Left forelimb (tissue), 1 donor: ENCODE results near the gene SNX21.
A peak's percentile ranks its signal among the peaks of the same experiment; 100 is the strongest.
"Not testable (repeated sequence)": the region's sequence is repeated elsewhere in the genome, so short reads cannot be mapped to it uniquely, and the experiment has no call there.

Source experiments
- DNase-seq: peaks from one replicate; pipeline ENCODE4 v3.0.0-alpha.2; 2018; ENCODE audit warnings: low spot score

The SNX21 gene

GRCh38 chr20:45822857-45823256, 10.7 kb upstream of the SNX21 start:
- DNase-seq: no peak

- no peak for DNase-seq
Observed at GRCh38 chr20:45823949-45824835, 9.4 kb upstream of the SNX21 start.

GRCh38 chr20:45826381-45827019, 7.1 kb upstream of the SNX21 start:
- DNase-seq: no peak

GRCh38 chr20:45827030-45827652, 6.5 kb upstream of the SNX21 start, which contains the start of gene TNNC2:
TSS of gene TNNC2 (minus strand) at chr20:45827312. CDS start at chr20:45827248, 64 bp downstream.
- DNase-seq: no peak

GRCh38 chr20:45827712-45828111, 5.9 kb upstream of the SNX21 start:
- no peak for DNase-seq

- DNase-seq: no peak
Observed at GRCh38 chr20:45828589-45828988, 5.0 kb upstream of the SNX21 start.

- DNase-seq: not testable (repeated sequence)
Observed at GRCh38 chr20:45829673-45830106, 3.9 kb upstream of the SNX21 start.

- no peak for DNase-seq
Observed at GRCh38 chr20:45832619-45833018, 980 bp upstream of the SNX21 start.

GRCh38 chr20:45833883-45834796, 541 bp downstream of the SNX21 start:
- DNase-seq: peak; percentile 88

GRCh38 chr20:45834797-45835161, 1.2 kb downstream of the SNX21 start:
- DNase-seq: no peak

GRCh38 chr20:45835329-45835765, 1.7 kb downstream of the SNX21 start:
- DNase-seq: no peak

GRCh38 chr20:45835825-45836224, 2.2 kb downstream of the SNX21 start:
- no peak for DNase-seq

- no peak for DNase-seq
Observed at GRCh38 chr20:45836841-45837240, 3.2 kb downstream of the SNX21 start.

GRCh38 chr20:45840700-45841198, 7.2 kb downstream of the SNX21 start:
- DNase-seq: no peak

GRCh38 chr20:45841407-45842129, 8.0 kb downstream of the SNX21 start:
- DNase-seq: no peak

GRCh38 chr20:45842169-45842812, 8.7 kb downstream of the SNX21 start:
- no peak for DNase-seq

- DNase-seq: no peak
Observed at GRCh38 chr20:45843506-45843905, 9.9 kb downstream of the SNX21 start.

GRCh38 chr20:45845452-45845851, 11.9 kb downstream of the SNX21 start:
- DNase-seq: no peak

GRCh38 chr20:45848421-45848820, 14.8 kb downstream of the SNX21 start:
- no peak for DNase-seq

GRCh38 chr20:45848969-45849582, 15.5 kb downstream of the SNX21 start:
- no peak for DNase-seq
